K562 (cell line): ENCODE data around the gene POLD2. TPM values are rescaled to one million over a fixed set of nuclear protein-coding genes. Genes with fewer than 3 reads are reported as not detected.

ENCODE experiments used
- ARHGAP35 ChIP-seq: fragments of 450-650 bp; IDR thresholded peaks from 2 replicates; pipeline ENCODE4 v1.6.1; 2018; ENCODE audit not compliant: partially characterized antibody
- ELK3 ChIP-seq: fragments of 450-650 bp; formaldehyde crosslinking; IDR thresholded peaks from 2 replicates; pipeline ENCODE4 v1.4.0; 2020; ENCODE audit warnings: mild to moderate bottlenecking
- GATAD2A ChIP-seq: fragments of 450-650 bp; IDR thresholded peaks from 2 replicates; pipeline ENCODE4 v1.6.1; 2017
- KHSRP ChIP-seq: fragments of 450-650 bp; IDR thresholded peaks from 2 replicates; pipeline ENCODE4 v1.6.1; 2017
- MYNN ChIP-seq, 2 experiments: sonication (generic); formaldehyde crosslinking in 1 of 2; IDR thresholded peaks; 2 replicates each; pipeline versions ENCODE4 v1.5.0 to v1.6.1; 2016 to 2020; ENCODE audit warnings: antibody characterized with exemption in 1 of 2, missing genetic modification reagents in 1 of 2
- NFATC3 ChIP-seq: fragments of 450-650 bp; IDR thresholded peaks from 2 replicates; pipeline ENCODE4 v1.6.1; 2017; ENCODE audit warnings: mild to moderate bottlenecking
- POLR3G ChIP-seq: IDR thresholded peaks from 2 replicates; pipeline ENCODE4 v1.6.1; 2011; ENCODE audit not compliant: insufficient read length, insufficient replicate concordance; ENCODE audit errors: extremely low read depth
- PURB ChIP-seq: sonication (generic); formaldehyde crosslinking; IDR thresholded peaks from 2 replicates; pipeline ENCODE4 v1.9.0; 2021; ENCODE audit warnings: low read depth, mild to moderate bottlenecking, missing genetic modification reagents
- RBM34 ChIP-seq: fragments of 200-400 bp; formaldehyde crosslinking; IDR thresholded peaks from 2 replicates; pipeline ENCODE4 v1.6.1; 2018; ENCODE audit warnings: low read length, borderline replicate concordance; ENCODE audit not compliant: insufficient read depth
- SAP30 ChIP-seq: fragments of 200-600 bp; sonication (generic); IDR thresholded peaks from 2 replicates; pipeline ENCODE4 v1.6.1; 2012; ENCODE audit warnings: borderline replicate concordance, low read depth, mild to moderate bottlenecking, moderate library complexity, low read length, control low read depth, inconsistent platforms; ENCODE audit not compliant: insufficient read depth, poor library complexity, severe bottlenecking
- SMAD2 ChIP-seq: fragments of 150-350 bp; IDR thresholded peaks from 2 replicates; pipeline ENCODE4 v1.6.1; 2014; ENCODE audit warnings: low read depth, mild to moderate bottlenecking, low read length
- SREBF2 ChIP-seq: sonication (generic); formaldehyde crosslinking; IDR thresholded peaks from 2 replicates; pipeline ENCODE4 v1.4.0; 2020; ENCODE audit warnings: mild to moderate bottlenecking, missing genetic modification reagents
- TAF7 ChIP-seq: fragments of 450-650 bp; IDR thresholded peaks from 2 replicates; pipeline ENCODE4 v1.6.1; 2016; ENCODE audit warnings: missing genetic modification characterization, missing compliant biosample characterization
- TCF3 ChIP-seq: sonication (generic); formaldehyde crosslinking; IDR thresholded peaks from 2 replicates; pipeline ENCODE4 v1.4.0; 2020; ENCODE audit warnings: mild to moderate bottlenecking, missing genetic modification reagents
- TRIM24 ChIP-seq, 2 experiments: fragments of 450-650 bp; IDR thresholded peaks; 2 replicates each; pipeline ENCODE4 v1.6.1; 2016
- ZNF121 ChIP-seq: sonication (generic); formaldehyde crosslinking; conservative IDR thresholded peaks from 2 replicates; pipeline ENCODE4 v1.8.0; 2022; ENCODE audit warnings: missing genetic modification reagents
- polyA plus RNA-seq, 8 experiments: library from polyadenylated mRNA; depleted of rRNA in 4 of 8; stranded (reverse) in 5 of 8; unstranded in 3 of 8; fragments of >200 nt; fragmentation: Nextera tagmentation in 2 of 8; fragmentation: Illumina TruSeq in 1 of 8; extraction: Ambion mirVana in 2 of 8; extraction: Trizol in 1 of 8; gene quantifications; 2 replicates each; pipeline versions ENCODE4 v1.2.1 to v1.2.3, GENCODE V29; 2011 to 2014; ENCODE audit warnings: inconsistent platforms in 1 of 8, missing spikeins in 1 of 8
- total RNA-seq, 7 experiments: library from RNA; depleted of rRNA in 6 of 7; stranded (reverse); fragments of >200 nt in 6 of 7; fragmentation: Illumina TruSeq in 2 of 7; extraction: Trizol in 2 of 7; gene quantifications; 2 replicates each; pipeline versions ENCODE4 v1.2.1 to v1.2.3, GENCODE V29; 2011 to 2021; ENCODE audit warnings: low replicate concordance in 1 of 7
- TF ChIP-seq, protein P1 (sequence below): fragments of 200-800 bp; sonication (Bioruptor generic); IDR thresholded peaks from 2 replicates; pipeline ENCODE4 v1.6.1; 2016; ENCODE audit warnings: missing genetic modification characterization, missing compliant biosample characterization
- TF ChIP-seq, protein P2 (sequence below), 2 experiments: fragments of 450-650 bp; IDR thresholded peaks; 2 replicates each; pipeline ENCODE4 v1.6.1; 2018; ENCODE audit warnings: mild to moderate bottlenecking in 2 of 2, low read depth in 1 of 2; ENCODE audit not compliant: partially characterized antibody in 2 of 2

Gene POLD2
- total and polyA plus RNA-seq, 9 of the 15 experiments (the other 6 are each of a cell fraction or from before 2014, with no cell fraction given), result 29.7 to 259 (median 225) TPM

DNA sequence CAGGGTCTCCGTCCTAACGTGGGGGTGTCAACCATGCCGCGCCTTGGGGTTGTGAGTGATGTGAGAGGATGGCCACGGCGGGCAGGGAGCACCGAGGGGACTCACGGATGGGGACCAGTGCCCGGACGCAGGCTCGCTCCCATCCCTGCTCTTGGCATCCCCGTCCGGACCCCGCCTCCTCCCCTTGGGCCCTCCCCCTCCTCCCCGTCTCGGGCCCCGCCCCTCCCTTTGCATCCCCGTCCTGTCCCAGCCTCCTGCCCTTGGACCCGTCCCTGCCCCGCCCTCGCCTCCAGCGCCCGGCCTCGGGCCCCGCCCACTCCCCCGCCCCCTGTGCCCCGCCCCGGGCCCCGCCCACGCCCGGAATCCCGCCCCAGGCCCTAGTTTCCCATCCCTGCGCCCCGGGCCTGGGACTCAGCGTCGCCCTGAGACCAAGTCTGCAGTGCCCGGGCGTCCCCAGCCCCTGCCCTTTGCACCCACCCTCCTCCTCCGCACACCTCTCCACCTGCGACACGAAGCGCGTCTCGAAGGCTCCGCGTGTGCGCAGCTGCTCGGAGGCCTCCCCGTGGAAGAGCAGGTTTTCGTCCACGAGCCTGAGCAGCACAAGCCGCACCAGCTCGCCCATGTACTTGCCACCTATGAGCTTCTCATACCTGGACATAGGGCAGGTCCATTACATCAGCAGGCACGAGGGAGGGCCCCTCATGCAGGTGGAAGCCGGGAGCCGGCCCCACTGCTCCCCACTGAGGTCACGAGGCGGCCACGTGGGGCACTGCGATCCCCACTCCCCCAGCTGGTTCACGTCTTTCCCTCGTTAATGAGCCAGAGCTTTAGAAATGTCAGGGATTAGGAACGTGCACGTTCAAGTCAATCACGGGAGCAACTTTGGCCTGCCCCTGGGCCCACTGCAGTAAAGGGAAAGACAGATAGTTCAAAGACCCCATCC lies 22.9 kb upstream of the POLD2 start (continued):
- TF ChIP-seq ELK3 (CRISPR knock-in tag) (no peak), SREBF2 (no peak), KHSRP (no peak), POLR3G (no peak), SAP30 (peak; percentile 23), TAF7 (tag) (no peak), TCF3 (no peak), ZNF121 (CRISPR knock-in tag) (no peak), MYNN (IDR thresholded peaks at IDR 0.05) (no peak), MYNN (CRISPR knock-in tag; IDR thresholded peaks at IDR 0.05) (no peak), SMAD2 (no peak), NFATC3 (no peak), PURB (CRISPR knock-in tag) (no peak), TRIM24 (IDR thresholded peaks at IDR 0.05) (no peak), ARHGAP35 (no peak), RBM34 (no peak), GATAD2A (no peak)
- TF ChIP-seq, protein P1, sequence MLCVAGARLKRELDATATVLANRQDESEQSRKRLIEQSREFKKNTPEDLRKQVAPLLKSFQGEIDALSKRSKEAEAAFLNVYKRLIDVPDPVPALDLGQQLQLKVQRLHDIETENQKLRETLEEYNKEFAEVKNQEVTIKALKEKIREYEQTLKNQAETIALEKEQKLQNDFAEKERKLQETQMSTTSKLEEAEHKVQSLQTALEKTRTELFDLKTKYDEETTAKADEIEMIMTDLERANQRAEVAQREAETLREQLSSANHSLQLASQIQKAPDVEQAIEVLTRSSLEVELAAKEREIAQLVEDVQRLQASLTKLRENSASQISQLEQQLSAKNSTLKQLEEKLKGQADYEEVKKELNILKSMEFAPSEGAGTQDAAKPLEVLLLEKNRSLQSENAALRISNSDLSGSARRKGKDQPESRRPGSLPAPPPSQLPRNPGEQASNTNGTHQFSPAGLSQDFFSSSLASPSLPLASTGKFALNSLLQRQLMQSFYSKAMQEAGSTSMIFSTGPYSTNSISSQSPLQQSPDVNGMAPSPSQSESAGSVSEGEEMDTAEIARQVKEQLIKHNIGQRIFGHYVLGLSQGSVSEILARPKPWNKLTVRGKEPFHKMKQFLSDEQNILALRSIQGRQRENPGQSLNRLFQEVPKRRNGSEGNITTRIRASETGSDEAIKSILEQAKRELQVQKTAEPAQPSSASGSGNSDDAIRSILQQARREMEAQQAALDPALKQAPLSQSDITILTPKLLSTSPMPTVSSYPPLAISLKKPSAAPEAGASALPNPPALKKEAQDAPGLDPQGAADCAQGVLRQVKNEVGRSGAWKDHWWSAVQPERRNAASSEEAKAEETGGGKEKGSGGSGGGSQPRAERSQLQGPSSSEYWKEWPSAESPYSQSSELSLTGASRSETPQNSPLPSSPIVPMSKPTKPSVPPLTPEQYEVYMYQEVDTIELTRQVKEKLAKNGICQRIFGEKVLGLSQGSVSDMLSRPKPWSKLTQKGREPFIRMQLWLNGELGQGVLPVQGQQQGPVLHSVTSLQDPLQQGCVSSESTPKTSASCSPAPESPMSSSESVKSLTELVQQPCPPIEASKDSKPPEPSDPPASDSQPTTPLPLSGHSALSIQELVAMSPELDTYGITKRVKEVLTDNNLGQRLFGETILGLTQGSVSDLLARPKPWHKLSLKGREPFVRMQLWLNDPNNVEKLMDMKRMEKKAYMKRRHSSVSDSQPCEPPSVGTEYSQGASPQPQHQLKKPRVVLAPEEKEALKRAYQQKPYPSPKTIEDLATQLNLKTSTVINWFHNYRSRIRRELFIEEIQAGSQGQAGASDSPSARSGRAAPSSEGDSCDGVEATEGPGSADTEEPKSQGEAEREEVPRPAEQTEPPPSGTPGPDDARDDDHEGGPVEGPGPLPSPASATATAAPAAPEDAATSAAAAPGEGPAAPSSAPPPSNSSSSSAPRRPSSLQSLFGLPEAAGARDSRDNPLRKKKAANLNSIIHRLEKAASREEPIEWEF, result no peak
- TF ChIP-seq, protein P2, sequence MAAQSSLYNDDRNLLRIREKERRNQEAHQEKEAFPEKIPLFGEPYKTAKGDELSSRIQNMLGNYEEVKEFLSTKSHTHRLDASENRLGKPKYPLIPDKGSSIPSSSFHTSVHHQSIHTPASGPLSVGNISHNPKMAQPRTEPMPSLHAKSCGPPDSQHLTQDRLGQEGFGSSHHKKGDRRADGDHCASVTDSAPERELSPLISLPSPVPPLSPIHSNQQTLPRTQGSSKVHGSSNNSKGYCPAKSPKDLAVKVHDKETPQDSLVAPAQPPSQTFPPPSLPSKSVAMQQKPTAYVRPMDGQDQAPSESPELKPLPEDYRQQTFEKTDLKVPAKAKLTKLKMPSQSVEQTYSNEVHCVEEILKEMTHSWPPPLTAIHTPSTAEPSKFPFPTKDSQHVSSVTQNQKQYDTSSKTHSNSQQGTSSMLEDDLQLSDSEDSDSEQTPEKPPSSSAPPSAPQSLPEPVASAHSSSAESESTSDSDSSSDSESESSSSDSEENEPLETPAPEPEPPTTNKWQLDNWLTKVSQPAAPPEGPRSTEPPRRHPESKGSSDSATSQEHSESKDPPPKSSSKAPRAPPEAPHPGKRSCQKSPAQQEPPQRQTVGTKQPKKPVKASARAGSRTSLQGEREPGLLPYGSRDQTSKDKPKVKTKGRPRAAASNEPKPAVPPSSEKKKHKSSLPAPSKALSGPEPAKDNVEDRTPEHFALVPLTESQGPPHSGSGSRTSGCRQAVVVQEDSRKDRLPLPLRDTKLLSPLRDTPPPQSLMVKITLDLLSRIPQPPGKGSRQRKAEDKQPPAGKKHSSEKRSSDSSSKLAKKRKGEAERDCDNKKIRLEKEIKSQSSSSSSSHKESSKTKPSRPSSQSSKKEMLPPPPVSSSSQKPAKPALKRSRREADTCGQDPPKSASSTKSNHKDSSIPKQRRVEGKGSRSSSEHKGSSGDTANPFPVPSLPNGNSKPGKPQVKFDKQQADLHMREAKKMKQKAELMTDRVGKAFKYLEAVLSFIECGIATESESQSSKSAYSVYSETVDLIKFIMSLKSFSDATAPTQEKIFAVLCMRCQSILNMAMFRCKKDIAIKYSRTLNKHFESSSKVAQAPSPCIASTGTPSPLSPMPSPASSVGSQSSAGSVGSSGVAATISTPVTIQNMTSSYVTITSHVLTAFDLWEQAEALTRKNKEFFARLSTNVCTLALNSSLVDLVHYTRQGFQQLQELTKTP (IDR thresholded peaks at IDR 0.05; ENCODE audit: low read depth in 1 of 2, partially characterized antibody in 2 of 2), result no peak
